ES-I3 (cell line): ENCODE data around the gene SNED1.

Experiments
- H3K36me3 ChIP-seq: 2 replicates; pipeline ENCODE4 v1.6.1; 2013; ENCODE audit warnings: mild to moderate bottlenecking, low read length, control low read depth, moderate library complexity; ENCODE audit not compliant: insufficient read depth
- H3K4me1 ChIP-seq: 2 replicates; pipeline ENCODE4 v1.6.1; 2013; ENCODE audit warnings: mild to moderate bottlenecking, control low read depth, low read length; ENCODE audit not compliant: insufficient read depth
- H3K9ac ChIP-seq: 2 replicates; pipeline ENCODE4 v1.6.1; 2013; ENCODE audit warnings: low read depth, mild to moderate bottlenecking, low read length, moderate library complexity
- H3K9me3 ChIP-seq: 2 replicates; pipeline ENCODE4 v1.6.1; 2013; ENCODE audit warnings: mild to moderate bottlenecking, low read length, moderate library complexity; ENCODE audit not compliant: control insufficient read depth, insufficient read depth

SNED1 gene

GRCh38 chr2:240957656-240958365 lies 40.6 kb upstream of the SNED1 start:
- Histone ChIP-seq H3K9ac (no peak overlapping the region), H3K36me3 (no peaks in the 10 kb centered on the region), H3K4me1 (peaks cover 22% of the 10 kb centered on the region), H3K9me3 (no peaks in the 10 kb centered on the region)

GRCh38 chr2:240958366-240959213 lies 39.8 kb upstream of the SNED1 start:
- Histone ChIP-seq H3K9me3 (no peaks in the 10 kb centered on the region), H3K4me1 (peaks cover 22% of the 10 kb centered on the region), H3K9ac (no peak overlapping the region), H3K36me3 (no peaks in the 10 kb centered on the region)

GRCh38 chr2:240959214-240959940 lies 39.0 kb upstream of the SNED1 start:
- no peaks in the 10 kb centered on the region for H3K9me3 ChIP-seq
- H3K36me3 ChIP-seq: no peaks in the 10 kb centered on the region
- H3K4me1 ChIP-seq: peaks cover 18% of the 10 kb centered on the region
- no peak overlapping the region for H3K9ac ChIP-seq

- no peaks in the 10 kb centered on the region for H3K36me3 ChIP-seq
- H3K4me1 ChIP-seq: peaks cover 12% of the 10 kb centered on the region
- no peaks in the 10 kb centered on the region for H3K9me3 ChIP-seq
- H3K9ac ChIP-seq: no peak overlapping the region
These were observed 38.5 kb upstream of the SNED1 start for GRCh38 chr2:240959941-240960308.

GRCh38 chr2:240960309-240960970 lies 38.0 kb upstream of the SNED1 start:
- H3K9me3 ChIP-seq: no peaks in the 10 kb centered on the region
- peaks cover 9% of the 10 kb centered on the region for H3K4me1 ChIP-seq
- H3K36me3 ChIP-seq: no peaks in the 10 kb centered on the region
- no peak overlapping the region for H3K9ac ChIP-seq

- no peaks in the 10 kb centered on the region for H3K36me3 ChIP-seq
- no peaks in the 10 kb centered on the region for H3K9me3 ChIP-seq
- H3K4me1 ChIP-seq: peaks cover 9% of the 10 kb centered on the region
- H3K9ac ChIP-seq: no peak overlapping the region
These were observed 37.2 kb upstream of the SNED1 start for GRCh38 chr2:240960971-240961876.

GRCh38 chr2:240961910-240962299 lies 36.5 kb upstream of the SNED1 start:
- peaks cover 9% of the 10 kb centered on the region for H3K4me1 ChIP-seq
- no peak overlapping the region for H3K9ac ChIP-seq

GRCh38 chr2:240962300-240963064 lies 35.9 kb upstream of the SNED1 start:
- H3K9ac ChIP-seq: no peak overlapping the region
- peaks cover 9% of the 10 kb centered on the region for H3K4me1 ChIP-seq
- H3K36me3 ChIP-seq: no peaks in the 10 kb centered on the region
- H3K9me3 ChIP-seq: no peaks in the 10 kb centered on the region

More at GRCh38 chr2:240961910-240962299, 36.5 kb upstream of the SNED1 start:
- Histone ChIP-seq H3K9me3 (no peaks in the 10 kb centered on the region), H3K36me3 (no peaks in the 10 kb centered on the region)

- no peak overlapping the region for H3K9ac ChIP-seq
- peaks cover 9% of the 10 kb centered on the region for H3K4me1 ChIP-seq
- H3K36me3 ChIP-seq: no peaks in the 10 kb centered on the region
- no peaks in the 10 kb centered on the region for H3K9me3 ChIP-seq
These were observed 35.2 kb upstream of the SNED1 start for GRCh38 chr2:240963065-240963867.

GRCh38 chr2:240963868-240964703 lies 34.3 kb upstream of the SNED1 start:
- Histone ChIP-seq H3K4me1 (peaks cover 9% of the 10 kb centered on the region), H3K9me3 (no peaks in the 10 kb centered on the region), H3K9ac (no peak overlapping the region), H3K36me3 (no peaks in the 10 kb centered on the region)

GRCh38 chr2:240964704-240965295 lies 33.6 kb upstream of the SNED1 start:
- H3K9ac ChIP-seq: no peak overlapping the region
- H3K9me3 ChIP-seq: no peaks in the 10 kb centered on the region
- no peaks in the 10 kb centered on the region for H3K36me3 ChIP-seq
- peaks cover 9% of the 10 kb centered on the region for H3K4me1 ChIP-seq
